RWPE2 (cell line): ENCODE measurements around the gene VWF.

ENCODE experiments used
- ATAC-seq: fragments of 200-7000 bp; cut with Tn5 transposase; 3 replicates; pipeline ENCODE4 v1.9.1; 2021; ENCODE audit warnings: low read depth
- DNase-seq: peaks from one replicate; pipeline ENCODE4 v3.0.0-alpha.2; 2020; ENCODE audit warnings: low spot score
- H3K27ac ChIP-seq: fragments of 450-650 bp; 2 replicates; pipeline ENCODE4 v1.5.1; 2017; ENCODE audit warnings: mild to moderate bottlenecking; ENCODE audit not compliant: poor library complexity, severe bottlenecking
- H3K27me3 ChIP-seq: fragments of 250-450 bp; sonication (Bioruptor Pico); 2 replicates; pipeline ENCODE4 v1.5.1; 2021; ENCODE audit warnings: mild to moderate bottlenecking, moderate library complexity; ENCODE audit not compliant: insufficient read depth, poor library complexity, severe bottlenecking
- H3K36me3 ChIP-seq: fragments of 250-450 bp; sonication (Bioruptor Pico); 2 replicates; pipeline ENCODE4 v1.5.1; 2020; ENCODE audit warnings: low read depth, mild to moderate bottlenecking, moderate library complexity
- H3K4me1 ChIP-seq: fragments of 250-450 bp; sonication (Bioruptor Pico); 2 replicates; pipeline ENCODE4 v1.5.1; 2021; ENCODE audit warnings: mild to moderate bottlenecking, moderate library complexity; ENCODE audit not compliant: insufficient read depth, poor library complexity, severe bottlenecking
- H3K4me3 ChIP-seq: fragments of 250-450 bp; sonication (Bioruptor Pico); 2 replicates; pipeline ENCODE4 v1.5.1; 2021; ENCODE audit warnings: mild to moderate bottlenecking, moderate library complexity; ENCODE audit not compliant: severe bottlenecking
- H3K9me3 ChIP-seq: fragments of 250-450 bp; sonication (Bioruptor Pico); 2 replicates; pipeline ENCODE4 v1.5.1; 2021; ENCODE audit warnings: mild to moderate bottlenecking, moderate library complexity; ENCODE audit not compliant: severe bottlenecking
- CTCF ChIP-seq: fragments of 450-650 bp; IDR thresholded peaks from one replicate; pipeline ENCODE4 v1.5.1; 2017; ENCODE audit warnings: mild to moderate bottlenecking, moderate library complexity; ENCODE audit not compliant: poor library complexity, severe bottlenecking

The VWF gene

GRCh38 chr12:5921966-5922899, 202.2 kb downstream of the VWF start:
- DNase-seq (no peak), ATAC-seq (no peak)
- Histone ChIP-seq H3K4me3 (no peak overlapping the region), H3K27me3 (peaks cover 6% of the 10 kb centered on the region), H3K4me1 (no peaks in the 10 kb centered on the region), H3K9me3 (no peaks in the 10 kb centered on the region), H3K27ac (no peak overlapping the region), H3K36me3 (no peaks in the 10 kb centered on the region)
- no peak for TF ChIP-seq CTCF

GRCh38 chr12:5921027-5921909, 203.2 kb downstream of the VWF start:
- Histone ChIP-seq H3K4me3 (no peak overlapping the region), H3K36me3 (no peaks in the 10 kb centered on the region), H3K27ac (no peak overlapping the region), H3K9me3 (no peaks in the 10 kb centered on the region), H3K27me3 (peaks cover 6% of the 10 kb centered on the region), H3K4me1 (no peaks in the 10 kb centered on the region)
- DNase-seq (no peak), ATAC-seq (no peak)
- no peak for TF ChIP-seq CTCF

- Histone ChIP-seq H3K4me1 (no peaks in the 10 kb centered on the region), H3K4me3 (no peak overlapping the region), H3K9me3 (no peaks in the 10 kb centered on the region), H3K27me3 (peaks cover 4% of the 10 kb centered on the region), H3K36me3 (no peaks in the 10 kb centered on the region), H3K27ac (no peak overlapping the region)
- TF ChIP-seq CTCF, result no peak
- ATAC-seq (no peak), DNase-seq (no peak)
These were observed 207.6 kb downstream of the VWF start for GRCh38 chr12:5916785-5917290.

GRCh38 chr12:5915511-5915910, 209.0 kb downstream of the VWF start:
- no peak overlapping the region for H3K4me3 ChIP-seq
- H3K27ac ChIP-seq, result no peak overlapping the region
- H3K27me3 ChIP-seq, result peaks cover 10% of the 10 kb centered on the region
- no peak for DNase-seq
- no peak for TF ChIP-seq CTCF
- no peaks in the 10 kb centered on the region for H3K4me1 ChIP-seq
- no peaks in the 10 kb centered on the region for H3K9me3 ChIP-seq
- ATAC-seq, result no peak
- no peaks in the 10 kb centered on the region for H3K36me3 ChIP-seq
